Activated T-cell treated with anti-CD3 and anti-CD28 coated beads for 24 hours (primary cell): Measurements from ENCODE around the gene RGCC.
A peak's percentile ranks its signal among the peaks of the same experiment; 100 is the strongest.
"Not testable (repeated sequence)": the region's sequence is repeated elsewhere in the genome, so short reads cannot be mapped to it uniquely, and the experiment has no call there.

Source experiments
- DNase-seq: peaks from one replicate; pipeline ENCODE4 v3.0.0-alpha.2; 2020; ENCODE audit warnings: low read depth

The RGCC gene

GRCh38 chr13:41456768-41457588, at the start of gene RGCC:
Gene RGCC (plus strand): TSS chr13:41457550. CDS start chr13:41457708, 158 bp downstream.
- peak; percentile 92 for DNase-seq

- no peak for DNase-seq
Measured at GRCh38 chr13:41408121-41408520, 49.2 kb upstream of the RGCC start.

GRCh38 chr13:41408746-41409145, 48.6 kb upstream of the RGCC start:
- DNase-seq: no peak

GRCh38 chr13:41409611-41410010, 47.7 kb upstream of the RGCC start:
- DNase-seq: no peak

GRCh38 chr13:41411060-41411459, 46.3 kb upstream of the RGCC start:
- no peak for DNase-seq

GRCh38 chr13:41411522-41411921, 45.8 kb upstream of the RGCC start:
- DNase-seq: no peak

GRCh38 chr13:41413872-41414271, 43.5 kb upstream of the RGCC start:
- DNase-seq: no peak

GRCh38 chr13:41416276-41416675, 41.1 kb upstream of the RGCC start:
- DNase-seq: no peak

GRCh38 chr13:41418027-41418426, 39.3 kb upstream of the RGCC start:
- no peak for DNase-seq

- DNase-seq: no peak
Measured at GRCh38 chr13:41418731-41419130, 38.6 kb upstream of the RGCC start.

- no peak for DNase-seq
Measured at GRCh38 chr13:41419206-41419605, 38.1 kb upstream of the RGCC start.

GRCh38 chr13:41420146-41420545, 37.2 kb upstream of the RGCC start:
- DNase-seq: no peak

- not testable (repeated sequence) for DNase-seq
Measured at GRCh38 chr13:41421330-41421729, 36.0 kb upstream of the RGCC start.

- not testable (repeated sequence) for DNase-seq
Measured at GRCh38 chr13:41421983-41422382, 35.4 kb upstream of the RGCC start.

GRCh38 chr13:41423259-41423658, 34.1 kb upstream of the RGCC start:
- DNase-seq: not testable (repeated sequence)

GRCh38 chr13:41424675-41425074, 32.7 kb upstream of the RGCC start:
- not testable (repeated sequence) for DNase-seq

GRCh38 chr13:41426047-41426446, 31.3 kb upstream of the RGCC start:
- no peak for DNase-seq

GRCh38 chr13:41427666-41428065, 29.7 kb upstream of the RGCC start:
- DNase-seq: no peak

GRCh38 chr13:41428155-41428554, 29.2 kb upstream of the RGCC start:
- DNase-seq: no peak

GRCh38 chr13:41434030-41434429, 23.3 kb upstream of the RGCC start:
- DNase-seq: not testable (repeated sequence)

- no peak for DNase-seq
Measured at GRCh38 chr13:41434831-41435520, 22.4 kb upstream of the RGCC start.

- no peak for DNase-seq
Measured at GRCh38 chr13:41443969-41444368, 13.4 kb upstream of the RGCC start.

GRCh38 chr13:41452462-41452861, 4.9 kb upstream of the RGCC start:
- DNase-seq: no peak
